ENCODE results near the gene RPL6.
"Not testable (repeated sequence)": the region's sequence is repeated elsewhere in the genome, so short reads cannot be mapped to it uniquely, and the experiment has no call there.

The RPL6 gene

GRCh38 chr12:112406519-112407488 lies 2.6 kb downstream of the RPL6 start:
- peak overlapping the region; percentile 99 for H3K4me3 ChIP-seq (ENCODE audit: low read depth, low read length)
- TF ChIP-seq CTCF (IDR thresholded peaks at IDR 0.05; ENCODE audit: insufficient read depth, low read depth, low read length, missing control alignments) = no peak
- DNase-seq (ENCODE audit: low read depth) = no peak

GRCh38 chr12:112401903-112402498 lies 7.4 kb downstream of the RPL6 start:
- DNase-seq (ENCODE audit: low read depth) = no peak
- no peak overlapping the region for H3K4me3 ChIP-seq (ENCODE audit: low read depth, low read length)
- no peak for TF ChIP-seq CTCF (IDR thresholded peaks at IDR 0.05; ENCODE audit: insufficient read depth, low read depth, low read length, missing control alignments)

- TF ChIP-seq CTCF (IDR thresholded peaks at IDR 0.05; ENCODE audit: insufficient read depth, low read depth, low read length, missing control alignments) = no peak
- no peak overlapping the region for H3K4me3 ChIP-seq (ENCODE audit: low read depth, low read length)
- no peak for DNase-seq (ENCODE audit: low read depth)
Measured at GRCh38 chr12:112401054-112401453, 8.4 kb downstream of the RPL6 start.

- DNase-seq (ENCODE audit: low read depth) = no peak
Measured at GRCh38 chr12:112393328-112393727, 16.1 kb downstream of the RPL6 start.

GRCh38 chr12:112389922-112390654 lies 19.3 kb downstream of the RPL6 start:
- not testable (repeated sequence) for DNase-seq (ENCODE audit: low read depth); H3K4me3 ChIP-seq (ENCODE audit: low read depth, low read length)

More at GRCh38 chr12:112393328-112393727, 16.1 kb downstream of the RPL6 start:
- no peak overlapping the region for H3K4me3 ChIP-seq (ENCODE audit: low read depth, low read length)
- TF ChIP-seq CTCF (IDR thresholded peaks at IDR 0.05; ENCODE audit: insufficient read depth, low read depth, low read length, missing control alignments) = no peak

- no peak overlapping the region for H3K4me3 ChIP-seq (ENCODE audit: low read depth, low read length)
- no peak for DNase-seq (ENCODE audit: low read depth)
- no peak for TF ChIP-seq CTCF (IDR thresholded peaks at IDR 0.05; ENCODE audit: insufficient read depth, low read depth, low read length, missing control alignments)
Measured at GRCh38 chr12:112389228-112389627, 20.2 kb downstream of the RPL6 start.

- TF ChIP-seq CTCF (IDR thresholded peaks at IDR 0.05; ENCODE audit: insufficient read depth, low read depth, low read length, missing control alignments) = no peak
Measured at GRCh38 chr12:112386726-112387125, 22.7 kb downstream of the RPL6 start.

More at GRCh38 chr12:112386726-112387125, 22.7 kb downstream of the RPL6 start:
- DNase-seq (ENCODE audit: low read depth) = no peak
- no peak overlapping the region for H3K4me3 ChIP-seq (ENCODE audit: low read depth, low read length)

All from GM12865 (cell line).